Loucy (cell line): ENCODE data around the gene CTSH.

Experiments used
- CTCF ChIP-seq: fragments of 200-600 bp; sonication (generic); conservative IDR thresholded peaks from 2 replicates; pipeline ENCODE4 v1.5.1; 2014; ENCODE audit warnings: mild to moderate bottlenecking, antibody characterized with exemption, low read length
- EZH2phosphoT487 ChIP-seq: fragments of 200-600 bp; IDR thresholded peaks from 2 replicates; pipeline ENCODE4 v1.6.1; 2018; ENCODE audit warnings: antibody characterized with exemption, mild to moderate bottlenecking, moderate library complexity, borderline replicate concordance

GRCh38 chr15:78917888-78918287 lies 27.0 kb downstream of the CTSH start:
- TF ChIP-seq CTCF (no peak), EZH2phosphoT487 (no peak)
